Activated CD8-positive, alpha-beta memory T cell treated with anti-CD3 and anti-CD28 coated beads for 48 hours (primary cell): ENCODE results near the gene ERVH48-1.
"Not testable (repeated sequence)": the region's sequence is repeated elsewhere in the genome, so short reads cannot be mapped to it uniquely, and the experiment has no call there.

ENCODE experiments used
- DNase-seq, 3 experiments: peaks; one replicate each; pipeline ENCODE4 v3.0.0-alpha.2; 2020; ENCODE audit warnings: low read depth in 2 of 3, low spot score in 2 of 3

The ERVH48-1 gene

DNA sequence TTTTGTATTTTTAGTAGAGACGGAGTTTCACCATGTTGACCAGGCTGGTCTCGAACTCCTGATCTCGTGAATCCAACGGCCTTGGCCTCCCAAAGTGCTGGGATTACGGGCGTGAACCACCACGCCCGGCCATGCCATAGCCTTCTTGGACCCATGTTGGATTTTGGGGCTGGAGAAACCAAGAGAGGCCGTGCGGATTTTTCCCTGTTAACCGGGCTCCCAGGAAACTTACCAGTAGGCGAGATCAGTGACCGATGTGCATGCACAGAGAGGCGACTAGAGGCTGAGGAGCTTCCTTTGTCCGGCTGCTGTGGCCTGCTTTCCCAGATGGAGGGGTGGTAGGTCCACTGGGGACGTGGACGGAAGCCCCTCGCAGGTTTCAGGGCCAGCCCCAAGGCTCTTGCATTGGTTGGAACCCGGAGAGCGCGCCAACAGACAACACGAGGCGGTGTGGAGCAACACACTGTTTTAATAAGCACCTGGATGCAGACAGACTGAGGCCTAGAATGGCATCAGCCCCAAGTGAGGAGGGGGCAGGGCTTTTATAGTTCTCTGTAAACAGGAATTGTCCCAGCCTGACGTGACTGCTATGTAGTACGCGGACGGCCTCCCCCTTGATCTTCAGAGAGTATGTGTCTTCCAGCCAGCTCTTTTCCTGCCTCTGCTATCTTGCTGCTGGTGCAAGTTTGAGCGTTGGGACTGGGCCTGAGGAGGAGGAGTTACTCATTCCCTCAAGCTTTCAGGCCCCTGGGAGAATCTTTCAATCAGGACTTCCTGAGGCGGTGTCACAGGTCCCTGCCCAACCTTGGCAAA, at the start of gene ERVH48-1:
Gene ERVH48-1, minus strand, starts transcription at position 517 of the 813 bp plus-strand sequence. CDS start 6,624 bp downstream, outside the sequence.
- no peak for DNase-seq

DNA sequence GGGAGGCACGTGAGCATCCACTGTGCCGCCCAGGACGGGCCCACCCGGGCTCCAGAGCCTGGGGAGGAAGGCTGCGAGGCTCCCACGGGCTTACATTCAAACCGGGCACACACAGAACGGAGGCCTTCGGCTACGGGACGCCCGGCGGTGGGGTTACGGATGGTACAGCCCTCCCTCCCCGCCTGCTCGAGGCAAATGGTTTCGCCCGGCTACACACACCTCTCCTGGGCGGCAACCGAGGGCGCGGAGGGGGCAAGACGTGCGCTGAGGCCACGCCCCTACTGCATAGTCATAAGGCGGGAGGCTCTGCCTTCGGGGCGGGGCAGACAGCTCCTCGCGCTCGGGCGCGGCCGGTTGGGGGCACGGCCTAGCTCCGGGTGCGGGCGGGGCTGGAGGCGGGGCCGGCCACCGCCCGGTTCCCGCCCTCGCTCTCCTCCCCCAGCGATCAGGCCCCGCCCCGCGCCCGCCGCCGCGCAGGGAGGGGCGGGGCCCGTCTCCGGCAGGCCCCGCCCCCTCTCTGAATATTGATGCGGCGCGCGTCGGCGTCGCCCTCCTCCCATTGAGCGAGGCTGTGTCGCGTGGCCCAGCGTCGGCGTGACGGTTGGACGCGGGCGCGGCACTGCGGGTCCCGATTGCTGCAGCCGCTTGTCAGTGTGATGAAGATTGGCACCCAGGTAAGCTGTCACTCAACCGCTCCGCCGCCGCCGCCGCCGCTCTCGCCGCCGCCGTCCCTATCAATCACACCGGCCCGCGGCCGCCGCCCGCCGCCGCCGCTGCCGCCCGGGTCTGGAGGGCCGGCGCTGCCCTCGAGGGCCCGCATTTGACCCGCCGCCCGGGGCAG, 48.8 kb upstream of the ERVH48-1 start, which contains the start of gene PKNOX1:
Gene PKNOX1, plus strand, starts transcription at position 572 of the 841 bp plus-strand sequence. CDS start 29,820 bp downstream, outside the sequence.
- DNase-seq: peak; percentile 91 to 99 (median 94)

DNA sequence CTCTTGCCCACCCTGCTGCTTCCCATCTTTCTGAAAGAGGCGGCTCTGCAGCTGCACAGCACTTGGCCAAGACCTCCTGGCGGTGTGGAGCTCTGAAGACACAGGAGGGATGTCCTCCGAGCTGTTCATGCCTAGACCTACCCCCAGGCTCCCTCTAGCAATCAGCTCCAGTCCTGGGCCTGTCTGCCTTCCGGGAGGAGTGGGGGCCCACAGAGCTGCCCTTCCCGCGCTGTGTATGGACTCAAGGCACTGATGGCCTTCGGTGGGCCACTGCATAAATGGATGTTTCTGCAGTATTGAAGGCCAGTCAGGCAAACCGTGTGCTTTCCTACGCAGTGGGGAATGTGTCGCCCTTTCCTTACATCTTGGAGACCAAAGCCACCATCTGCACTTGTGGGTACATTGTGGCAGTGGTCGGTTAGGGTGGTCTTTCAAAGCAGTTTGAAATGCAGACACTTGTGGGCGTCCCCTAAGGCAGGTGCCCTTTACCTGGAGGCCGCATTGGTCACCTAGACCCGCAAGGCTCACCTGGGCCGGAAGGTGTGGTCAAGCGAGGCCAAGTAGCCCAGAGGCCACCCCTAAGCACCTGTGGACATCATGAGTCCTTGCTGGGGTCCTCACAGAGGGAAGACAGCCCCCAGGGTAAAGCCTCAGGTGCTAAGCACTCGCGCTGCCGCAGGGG, 48.0 kb upstream of the ERVH48-1 start:
- DNase-seq: no peak

DNA sequence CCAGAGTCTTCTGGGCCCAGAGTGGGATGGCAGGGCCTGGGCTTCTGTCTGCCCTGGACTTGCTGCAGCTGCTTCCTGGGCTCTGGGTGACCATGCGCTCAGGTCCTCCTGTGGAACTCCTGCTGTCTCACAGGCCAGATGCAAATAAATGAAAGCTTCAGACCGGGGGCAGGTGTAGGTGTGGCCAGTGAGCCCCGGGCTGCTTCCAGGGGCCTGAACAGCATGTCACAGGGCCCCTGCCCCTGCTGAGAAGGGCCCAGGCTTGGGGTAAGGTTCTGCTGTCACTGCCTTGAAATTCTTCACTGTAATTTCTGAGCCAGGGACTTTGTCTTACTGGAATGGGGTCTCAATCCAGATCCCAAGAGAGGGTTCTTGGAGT, 46.5 kb upstream of the ERVH48-1 start:
- DNase-seq: no peak

DNA sequence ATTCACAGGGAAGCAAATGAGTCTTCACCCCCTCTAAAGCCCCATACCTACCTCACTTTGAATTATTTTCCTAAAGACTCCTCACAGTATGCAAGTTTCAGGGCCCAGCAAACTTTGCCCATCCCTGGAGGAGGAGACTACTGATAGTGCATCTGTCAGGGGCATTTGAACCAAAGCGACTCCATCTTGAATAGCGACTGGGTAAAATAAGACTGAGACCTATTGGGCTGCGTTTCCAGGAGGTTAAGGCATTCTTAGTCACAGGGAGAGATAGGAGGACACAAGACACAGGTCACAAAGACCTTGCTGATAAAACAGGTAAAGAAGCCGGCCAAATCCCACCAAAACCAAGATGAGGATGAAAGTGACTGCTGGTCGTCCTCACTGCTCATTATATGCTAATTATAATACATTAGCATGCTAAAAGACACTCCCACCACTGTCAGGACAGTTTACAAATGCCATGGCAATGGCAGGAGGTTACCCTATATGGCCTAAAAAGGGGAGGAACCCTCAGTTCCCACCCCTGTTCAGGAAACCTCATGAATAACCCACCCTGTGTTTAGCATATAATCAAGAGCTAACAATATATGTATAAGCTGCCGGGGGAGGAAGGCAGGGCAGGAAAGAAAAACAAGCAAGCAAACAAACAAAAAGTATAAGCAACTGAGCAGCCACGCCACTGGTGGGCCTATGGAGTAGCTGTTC, 45.7 kb upstream of the ERVH48-1 start:
- no peak for DNase-seq

DNA sequence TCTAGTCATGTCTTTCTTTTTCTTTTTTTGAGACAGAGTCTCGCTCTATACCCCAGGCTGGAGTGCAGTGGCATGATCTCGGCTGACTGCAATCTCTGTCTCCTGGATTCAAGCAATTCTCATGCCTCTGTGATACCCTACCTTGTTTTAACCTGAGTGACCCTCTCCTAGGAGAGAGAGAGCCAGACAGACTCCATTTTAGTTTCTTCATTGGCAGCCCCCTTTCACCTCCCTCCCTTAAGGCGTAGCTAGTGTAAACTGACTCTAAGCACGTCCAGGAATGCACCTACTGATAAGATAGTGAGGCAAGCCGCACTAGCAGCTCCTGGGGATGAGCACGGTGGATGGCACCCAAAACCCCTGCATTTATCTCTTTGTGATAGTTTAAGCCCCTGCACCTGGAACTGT, 43.8 kb upstream of the ERVH48-1 start:
- DNase-seq: no peak

DNA sequence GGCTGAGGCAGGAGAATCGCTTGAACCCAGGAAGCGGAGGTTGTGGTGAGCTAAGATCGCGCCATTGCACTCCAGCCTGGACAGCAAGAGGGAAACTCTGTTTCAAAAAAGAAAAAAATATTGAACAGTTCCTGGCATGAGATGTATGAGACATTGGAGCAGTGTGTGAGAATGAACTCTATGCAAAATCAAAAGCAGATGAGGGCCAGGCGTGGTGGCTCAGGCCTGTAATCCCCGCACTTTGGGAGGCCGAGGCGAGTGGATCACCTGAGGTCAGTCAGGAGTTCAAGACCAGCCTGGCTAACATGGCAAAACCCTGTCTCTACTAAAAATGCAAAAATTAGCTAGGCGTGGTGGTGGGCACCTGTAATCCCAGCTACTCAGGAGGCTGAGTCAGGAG, 42.2 kb upstream of the ERVH48-1 start:
- DNase-seq: not testable (repeated sequence)

DNA sequence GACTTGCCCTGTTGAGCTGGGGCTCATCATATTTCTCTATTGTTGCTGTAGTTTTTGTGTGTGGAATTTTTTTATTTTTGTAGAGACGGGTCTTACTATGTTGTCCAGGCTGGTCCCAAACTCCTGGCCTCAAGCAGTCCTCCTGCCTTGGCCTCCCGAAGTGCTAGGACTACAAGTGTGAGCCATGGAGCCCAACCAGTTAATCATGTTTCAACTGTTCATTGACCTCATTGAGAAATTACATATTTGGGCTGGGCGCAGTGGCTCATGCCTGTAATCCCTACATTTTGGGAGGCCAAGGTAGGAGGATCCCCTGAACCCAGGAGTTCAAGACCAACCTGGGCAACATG, 39.8 kb upstream of the ERVH48-1 start:
- no peak for DNase-seq

DNA sequence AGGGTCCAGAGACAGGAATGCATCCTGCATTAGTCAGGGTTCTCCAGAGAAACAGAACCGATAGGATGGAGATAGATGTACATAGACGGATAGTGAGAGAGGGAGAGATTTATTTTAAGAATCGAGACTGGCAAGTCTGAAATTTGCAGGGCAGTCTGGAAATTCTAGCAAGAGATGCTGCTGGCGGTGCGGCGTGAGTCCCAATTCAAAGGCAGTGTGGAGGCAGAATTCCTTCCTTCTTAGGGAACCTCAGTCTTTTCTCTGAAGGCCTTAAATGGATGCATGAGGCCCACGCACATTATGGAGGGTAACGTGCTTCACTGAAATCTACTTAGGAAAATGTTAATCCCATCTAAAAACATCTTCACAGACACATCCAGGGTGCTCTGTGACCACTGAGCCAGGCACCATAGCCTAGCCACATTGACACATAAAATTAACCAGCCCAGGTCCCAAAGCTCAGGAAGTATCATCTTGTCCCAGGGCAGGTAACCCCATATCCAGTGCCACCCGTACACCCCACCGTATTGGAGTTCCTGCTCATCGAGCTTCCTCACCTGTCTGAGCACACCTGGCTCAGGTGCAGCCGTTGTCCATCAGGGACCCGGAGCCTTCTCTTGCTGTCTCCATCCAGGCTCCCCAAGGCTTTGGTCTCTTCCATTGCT, 39.2 kb upstream of the ERVH48-1 start:
- DNase-seq: no peak

DNA sequence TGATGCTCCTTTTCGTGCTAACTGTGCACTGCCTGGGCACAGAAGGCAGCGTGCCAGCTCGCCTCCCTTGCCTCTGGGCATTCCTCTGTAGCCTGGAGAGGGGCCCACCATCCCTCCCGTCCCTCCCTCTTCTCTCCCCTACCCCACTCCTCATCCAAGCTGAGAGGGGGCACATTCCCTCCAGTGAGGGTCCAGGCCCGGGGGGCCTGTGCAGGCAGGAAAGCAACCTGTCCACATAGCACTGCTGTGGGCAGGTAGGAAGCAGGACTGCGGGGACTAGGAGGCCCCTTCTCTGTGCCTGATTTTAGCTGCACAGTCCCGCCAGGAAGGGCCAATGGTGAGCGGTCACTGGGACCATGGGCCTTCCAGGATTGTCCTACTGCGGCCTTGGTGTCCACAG, 38.7 kb upstream of the ERVH48-1 start:
- no peak for DNase-seq

DNA sequence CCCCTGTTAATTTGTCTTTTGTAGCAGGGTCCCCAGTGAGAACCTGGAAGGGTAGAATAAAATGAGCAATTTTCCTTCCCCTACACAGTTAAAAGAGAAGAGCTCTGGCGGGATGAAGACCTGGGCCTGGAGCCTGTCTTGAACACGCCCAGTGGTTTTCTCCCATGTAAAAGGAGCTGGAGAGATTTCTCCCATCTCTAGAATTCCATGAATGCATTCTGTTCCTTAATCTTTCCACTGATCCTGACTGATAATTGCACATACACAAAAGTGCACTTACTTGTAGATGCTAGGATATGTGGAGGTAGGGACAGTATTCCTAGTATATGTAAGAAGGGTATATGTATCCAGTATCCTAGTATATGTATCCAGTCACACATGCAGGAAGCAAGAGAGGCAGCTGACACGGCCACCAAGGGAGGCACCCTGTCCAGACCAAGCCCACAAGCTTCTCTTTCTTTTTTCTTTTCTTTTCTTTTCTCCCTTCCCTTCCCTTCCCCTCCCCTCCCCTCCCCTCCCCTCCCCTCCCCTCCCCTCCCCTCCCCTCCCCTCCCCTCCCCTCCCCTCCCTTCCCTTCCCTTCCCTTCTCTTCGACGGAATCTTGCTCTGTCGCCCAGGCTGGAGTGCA, 37.1 kb upstream of the ERVH48-1 start:
- no peak for DNase-seq

DNA sequence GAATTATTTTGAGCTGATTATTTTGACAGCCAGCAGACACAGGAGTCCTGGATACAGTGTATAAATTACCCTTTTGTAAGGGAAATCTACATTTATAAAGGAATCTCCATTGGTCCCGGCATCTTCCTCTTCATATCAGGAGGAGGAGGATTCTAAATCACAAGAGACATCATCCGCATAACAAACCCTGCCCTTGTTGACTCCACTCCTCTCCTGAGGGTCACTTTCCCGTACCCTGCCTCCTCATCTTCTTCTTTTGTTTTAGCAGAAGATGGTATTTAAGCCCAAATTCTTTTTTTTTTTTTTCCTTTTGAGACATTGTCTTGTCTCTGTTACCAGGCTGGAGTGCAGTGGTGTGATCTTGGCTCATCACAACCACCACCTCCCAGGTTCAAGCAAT, 34.3 kb upstream of the ERVH48-1 start:
- DNase-seq: no peak

DNA sequence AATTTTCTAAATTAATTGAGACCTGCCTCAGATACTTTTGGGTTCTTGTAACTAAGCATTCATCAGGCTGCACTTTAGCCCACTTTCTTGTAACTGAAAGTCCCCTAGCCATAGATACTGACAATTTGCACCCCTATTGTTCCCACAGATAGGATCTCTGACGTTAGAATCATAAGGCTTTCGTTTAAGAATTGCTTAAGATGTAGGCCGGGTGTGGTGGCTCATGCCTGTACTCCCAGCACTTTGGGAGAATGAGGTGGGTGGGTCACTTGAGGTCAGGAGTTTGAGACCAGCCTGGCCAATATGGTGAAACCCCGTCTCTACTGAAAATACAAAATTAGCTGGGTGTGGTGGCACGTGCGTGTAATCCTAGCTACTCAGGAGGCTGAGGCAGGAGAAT, 32.7 kb upstream of the ERVH48-1 start:
- DNase-seq: not testable (repeated sequence)

DNA sequence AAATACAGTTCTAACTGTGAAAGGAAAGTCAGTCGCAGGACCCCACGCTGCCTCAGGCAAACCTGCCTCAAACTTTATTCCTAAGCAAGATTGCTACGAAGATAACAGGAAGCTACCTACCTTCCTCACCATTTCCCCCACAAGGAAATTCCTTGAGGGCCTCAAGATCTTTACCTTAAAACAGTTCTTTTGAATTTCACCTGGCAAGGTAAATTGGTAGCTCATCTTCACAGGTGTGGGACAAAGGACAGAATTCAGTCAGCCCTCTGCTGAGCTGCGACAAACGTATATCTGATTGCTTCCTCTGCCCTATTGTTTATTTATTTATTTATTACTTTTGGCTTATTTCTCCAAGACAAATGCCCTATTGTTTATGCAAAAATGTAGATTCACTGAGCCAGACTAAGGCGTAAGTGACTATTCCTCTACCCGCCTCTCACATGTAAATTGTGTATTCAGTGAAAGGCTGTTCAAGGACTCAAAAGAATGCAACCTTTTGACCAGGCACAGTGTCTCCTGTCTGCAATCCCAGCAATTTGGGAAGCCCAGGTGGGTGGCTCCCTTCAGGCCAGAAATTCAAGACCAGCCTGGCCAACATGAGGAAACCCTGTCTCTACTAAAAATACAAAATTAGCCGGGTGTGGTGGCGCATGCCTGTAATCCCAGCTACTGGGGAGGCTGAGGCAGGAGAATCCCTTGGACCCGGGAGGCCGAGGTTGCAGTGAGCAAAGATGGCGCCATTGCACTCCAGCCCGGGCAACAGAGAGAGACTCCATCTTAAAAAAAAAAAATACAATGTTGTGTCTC, 31.6 kb upstream of the ERVH48-1 start:
- DNase-seq: no peak

DNA sequence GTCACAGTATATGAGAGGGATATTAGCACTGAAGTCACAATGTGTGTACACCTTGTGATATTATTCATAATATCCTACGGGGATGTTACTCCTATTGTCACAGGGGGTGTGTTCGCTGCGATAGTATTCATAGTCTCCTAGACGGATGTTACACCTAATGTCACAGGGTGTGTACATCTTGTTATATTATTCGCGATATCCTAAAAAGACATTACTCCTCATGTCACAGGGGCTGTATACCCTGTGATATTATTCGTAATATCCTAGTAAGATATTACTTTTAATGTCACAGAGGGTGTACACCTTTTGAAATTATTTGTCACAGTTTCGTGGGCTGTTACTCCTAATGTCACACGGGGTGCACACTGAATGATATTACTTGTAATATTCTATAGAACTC, 25.8 kb upstream of the ERVH48-1 start:
- not testable (repeated sequence) for DNase-seq

DNA sequence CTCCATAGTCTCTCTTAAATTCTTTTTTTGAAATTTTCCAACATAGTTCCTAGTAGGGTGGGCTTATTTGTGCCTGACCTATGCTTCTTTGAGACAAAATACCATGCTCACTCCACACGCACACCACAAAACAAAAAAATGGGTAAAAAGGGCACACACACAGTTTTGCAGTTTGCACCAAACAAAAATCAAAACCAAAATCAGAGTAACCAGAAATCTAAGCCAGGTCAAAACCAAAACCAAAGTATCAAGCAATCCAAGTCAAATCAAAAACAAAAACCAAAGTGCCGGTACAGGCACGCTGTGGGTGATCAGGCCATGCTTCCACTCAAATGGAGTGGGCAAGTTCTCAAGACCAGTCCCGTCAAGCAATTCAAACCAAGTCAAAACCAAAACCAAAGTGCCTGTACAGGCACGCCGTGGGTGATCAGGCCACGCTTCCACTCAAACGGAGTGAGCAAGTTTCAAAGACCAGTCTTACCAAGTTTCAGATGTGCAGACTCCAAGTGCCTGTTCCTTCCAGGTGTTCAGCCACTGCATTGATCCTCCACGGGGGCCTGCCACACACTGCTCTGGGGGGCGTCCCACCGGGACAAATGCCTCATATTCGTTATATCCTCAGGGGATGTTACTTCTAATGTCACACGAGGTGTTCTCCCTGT, 23.8 kb upstream of the ERVH48-1 start:
- DNase-seq: not testable (repeated sequence)

DNA sequence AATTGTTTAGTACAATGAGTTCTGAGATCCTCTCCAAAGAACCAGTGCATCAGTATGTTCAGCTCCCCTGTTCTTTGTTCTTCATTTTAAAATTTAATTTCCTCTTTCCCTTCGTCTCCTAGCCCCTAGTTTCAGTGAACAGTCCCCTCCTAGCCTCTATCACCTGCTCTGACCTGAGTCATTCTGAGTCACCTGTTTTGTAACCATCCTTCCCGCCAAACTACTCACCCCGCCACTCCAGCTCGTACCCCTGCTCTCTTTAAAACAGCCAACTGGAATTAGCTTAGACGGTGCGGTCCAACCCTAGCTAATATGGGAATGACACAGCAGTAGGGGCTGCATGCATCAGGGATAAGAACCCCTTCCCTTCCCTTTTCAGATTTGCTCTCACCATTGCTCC, 16.8 kb upstream of the ERVH48-1 start:
- no peak for DNase-seq

DNA sequence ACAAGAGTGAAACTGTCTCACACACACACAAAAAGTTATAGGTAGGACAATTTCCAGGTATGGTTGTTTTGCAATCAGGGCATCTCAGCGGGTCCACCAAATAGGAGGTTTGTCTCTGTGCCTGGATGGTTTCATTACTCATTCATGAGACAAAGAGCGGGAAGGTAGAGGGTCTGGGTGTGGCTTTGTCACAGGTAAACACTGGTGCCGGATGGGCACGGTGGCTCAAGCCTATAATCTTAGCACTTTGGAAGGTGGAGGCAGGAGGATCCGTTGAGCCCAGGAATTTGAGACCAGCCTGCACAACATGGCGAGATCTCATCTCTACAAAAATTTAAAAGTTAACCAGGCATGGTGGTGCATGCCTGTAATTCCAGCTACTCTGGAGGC, 16.3 kb upstream of the ERVH48-1 start:
- no peak for DNase-seq
